Mesothelial cell of epicardium (in vitro differentiated cells): ENCODE measurements around the gene GJA3. TPM values are rescaled to one million over a fixed set of nuclear protein-coding genes. Genes with fewer than 3 reads are reported as not detected.
A peak's percentile ranks its signal among the peaks of the same experiment; 100 is the strongest.

Experiments
- DNase-seq, 2 experiments: peaks; one replicate each; pipeline ENCODE4 v3.0.0; 2021; ENCODE audit warnings: low spot score in 2 of 2; ENCODE audit not compliant: unreplicated experiment in 2 of 2
- H3K27ac Mint-ChIP-seq: 2 replicates; pipeline ENCODE4 v1.8.0; 2021; ENCODE audit warnings: mixed read lengths
- H3K27me3 Mint-ChIP-seq: 2 replicates; pipeline ENCODE4 v1.8.0; 2021; ENCODE audit warnings: low read depth, mixed read lengths
- H3K36me3 Mint-ChIP-seq: 2 replicates; pipeline ENCODE4 v1.8.0; 2021; ENCODE audit warnings: mixed read lengths
- H3K4me1 Mint-ChIP-seq: 2 replicates; pipeline ENCODE4 v1.8.0; 2021; ENCODE audit warnings: mixed read lengths
- H3K4me3 Mint-ChIP-seq: 2 replicates; pipeline ENCODE4 v1.8.0; 2021; ENCODE audit warnings: mild to moderate bottlenecking, moderate library complexity, mixed read lengths
- H3K9me3 Mint-ChIP-seq: 2 replicates; pipeline ENCODE4 v1.8.0; 2021; ENCODE audit warnings: mixed read lengths
- total RNA-seq: library from RNA; stranded (reverse); gene quantifications from 3 replicates; pipeline ENCODE4 v1.2.1, GENCODE V29; 2021
- TF ChIP-seq, protein P1 (sequence below): fragments of 200-600 bp; sonication (generic); IDR thresholded peaks from one replicate; pipeline ENCODE4 v1.5.0; 2021; ENCODE audit warnings: antibody characterized with exemption; ENCODE audit not compliant: unreplicated experiment

Gene GJA3
- total RNA-seq, 1 donor from 2014 or later = 5.3 TPM

DNA sequence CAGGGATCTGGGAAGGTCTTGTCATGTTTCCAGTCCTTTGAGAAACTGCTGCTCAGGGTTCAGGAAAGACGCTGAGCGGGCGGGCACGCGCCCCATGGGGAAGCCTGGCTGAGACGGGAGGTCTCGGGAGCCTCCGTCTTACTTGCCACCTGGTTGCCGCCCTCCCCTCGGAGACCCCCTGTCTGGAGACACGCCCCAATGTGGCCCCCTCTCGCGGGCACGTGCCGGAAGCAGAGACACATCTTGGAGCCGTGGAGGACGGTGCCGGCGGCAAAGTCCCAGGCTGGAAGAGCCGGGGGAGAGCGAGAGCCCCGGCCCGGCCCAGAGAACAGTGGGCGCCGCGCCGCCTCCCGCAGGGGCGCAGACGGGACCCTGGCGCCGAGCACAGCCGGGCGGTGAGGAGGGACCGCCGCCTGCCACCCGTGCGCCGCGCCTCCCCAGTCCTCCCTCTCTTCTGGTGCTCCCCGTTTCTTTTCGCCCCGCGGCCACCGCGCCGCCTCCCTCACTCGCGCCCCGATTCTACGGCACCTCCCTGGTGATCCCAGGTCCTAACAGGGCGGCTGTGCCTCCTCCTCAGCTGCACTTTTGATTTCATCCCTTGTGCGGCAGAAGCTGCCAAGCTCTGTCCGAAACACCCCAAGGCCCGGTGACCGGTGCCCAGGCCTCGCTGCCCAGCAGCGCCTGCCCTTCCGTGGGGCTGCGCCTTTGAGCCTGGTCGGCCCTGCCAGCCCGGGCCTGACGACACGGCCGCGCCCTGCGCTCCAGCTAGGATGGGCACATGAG is 16.4 kb upstream of the GJA3 start:
- Mint-ChIP-seq H3K36me3 (no peaks in the 10 kb centered on the region), H3K4me3 (no peak overlapping the region), H3K27ac (no peak overlapping the region), H3K9me3 (peaks cover 5% of the 10 kb centered on the region), H3K4me1 (peaks cover 39% of the 10 kb centered on the region), H3K27me3 (no peaks in the 10 kb centered on the region)
- no peak for DNase-seq
- TF ChIP-seq, protein P1, sequence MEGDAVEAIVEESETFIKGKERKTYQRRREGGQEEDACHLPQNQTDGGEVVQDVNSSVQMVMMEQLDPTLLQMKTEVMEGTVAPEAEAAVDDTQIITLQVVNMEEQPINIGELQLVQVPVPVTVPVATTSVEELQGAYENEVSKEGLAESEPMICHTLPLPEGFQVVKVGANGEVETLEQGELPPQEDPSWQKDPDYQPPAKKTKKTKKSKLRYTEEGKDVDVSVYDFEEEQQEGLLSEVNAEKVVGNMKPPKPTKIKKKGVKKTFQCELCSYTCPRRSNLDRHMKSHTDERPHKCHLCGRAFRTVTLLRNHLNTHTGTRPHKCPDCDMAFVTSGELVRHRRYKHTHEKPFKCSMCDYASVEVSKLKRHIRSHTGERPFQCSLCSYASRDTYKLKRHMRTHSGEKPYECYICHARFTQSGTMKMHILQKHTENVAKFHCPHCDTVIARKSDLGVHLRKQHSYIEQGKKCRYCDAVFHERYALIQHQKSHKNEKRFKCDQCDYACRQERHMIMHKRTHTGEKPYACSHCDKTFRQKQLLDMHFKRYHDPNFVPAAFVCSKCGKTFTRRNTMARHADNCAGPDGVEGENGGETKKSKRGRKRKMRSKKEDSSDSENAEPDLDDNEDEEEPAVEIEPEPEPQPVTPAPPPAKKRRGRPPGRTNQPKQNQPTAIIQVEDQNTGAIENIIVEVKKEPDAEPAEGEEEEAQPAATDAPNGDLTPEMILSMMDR = no peak

DNA sequence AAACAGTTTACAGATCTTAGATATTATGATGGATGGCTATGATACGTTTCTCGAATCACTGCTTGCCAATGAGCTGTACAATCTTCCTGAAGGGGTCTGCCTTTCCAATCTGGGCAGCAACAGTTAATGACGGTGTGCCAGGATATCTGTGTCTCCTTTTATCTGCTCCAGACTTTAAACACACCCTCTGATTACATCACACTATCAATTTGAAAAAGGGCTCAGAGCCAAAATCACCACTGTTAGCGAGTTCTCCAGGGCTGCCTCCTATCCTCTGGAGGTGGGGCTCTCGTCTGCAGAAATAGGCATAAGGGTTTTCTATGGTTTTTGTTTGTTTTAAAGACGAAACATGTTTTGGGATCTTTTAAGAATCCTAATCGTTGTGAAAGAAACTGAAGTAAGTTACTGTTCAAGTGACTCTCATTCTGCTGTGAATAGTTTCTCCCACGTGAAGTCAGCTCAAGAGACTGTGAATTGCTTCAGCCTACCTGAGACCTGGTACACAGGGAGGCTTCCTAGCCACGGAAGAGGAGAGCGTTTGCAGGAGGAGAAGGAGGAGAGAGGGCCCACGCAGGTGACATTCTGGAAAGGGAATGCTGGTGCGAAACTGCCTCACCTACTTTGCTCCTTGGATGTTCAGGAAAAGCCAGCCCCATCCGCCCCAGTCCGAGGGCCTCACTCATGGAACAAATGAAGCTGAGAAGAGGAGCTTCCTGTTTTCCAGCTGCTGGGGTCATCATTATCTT is 15.2 kb upstream of the GJA3 start:
- no peaks in the 10 kb centered on the region for H3K27me3 Mint-ChIP-seq
- H3K9me3 Mint-ChIP-seq = peaks cover 7% of the 10 kb centered on the region
- H3K4me1 Mint-ChIP-seq = peaks cover 42% of the 10 kb centered on the region
- peak overlapping the region; percentile 43 for H3K27ac Mint-ChIP-seq
- H3K36me3 Mint-ChIP-seq = no peaks in the 10 kb centered on the region
- TF ChIP-seq, protein P1 = no peak
- no peak overlapping the region for H3K4me3 Mint-ChIP-seq
- no peak for DNase-seq

DNA sequence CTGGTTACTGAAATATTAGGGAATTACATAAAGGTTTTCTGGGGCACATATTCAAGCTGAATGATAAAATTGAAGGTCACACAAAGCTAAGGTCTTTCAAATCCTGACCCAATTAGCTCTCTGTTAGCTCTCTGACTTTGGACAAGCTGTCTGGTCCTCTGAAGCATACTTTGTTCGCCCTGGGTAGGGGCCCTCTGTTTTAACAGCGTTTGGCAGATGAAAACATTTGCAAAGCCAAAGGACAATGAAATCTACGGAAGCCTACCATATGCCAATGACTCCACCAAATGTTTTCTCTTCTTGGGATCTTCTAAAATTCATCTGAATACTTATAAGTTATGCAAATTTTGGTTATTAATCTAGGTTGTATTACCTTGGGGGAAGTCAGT is 14.5 kb upstream of the GJA3 start:
- DNase-seq = no peak

DNA sequence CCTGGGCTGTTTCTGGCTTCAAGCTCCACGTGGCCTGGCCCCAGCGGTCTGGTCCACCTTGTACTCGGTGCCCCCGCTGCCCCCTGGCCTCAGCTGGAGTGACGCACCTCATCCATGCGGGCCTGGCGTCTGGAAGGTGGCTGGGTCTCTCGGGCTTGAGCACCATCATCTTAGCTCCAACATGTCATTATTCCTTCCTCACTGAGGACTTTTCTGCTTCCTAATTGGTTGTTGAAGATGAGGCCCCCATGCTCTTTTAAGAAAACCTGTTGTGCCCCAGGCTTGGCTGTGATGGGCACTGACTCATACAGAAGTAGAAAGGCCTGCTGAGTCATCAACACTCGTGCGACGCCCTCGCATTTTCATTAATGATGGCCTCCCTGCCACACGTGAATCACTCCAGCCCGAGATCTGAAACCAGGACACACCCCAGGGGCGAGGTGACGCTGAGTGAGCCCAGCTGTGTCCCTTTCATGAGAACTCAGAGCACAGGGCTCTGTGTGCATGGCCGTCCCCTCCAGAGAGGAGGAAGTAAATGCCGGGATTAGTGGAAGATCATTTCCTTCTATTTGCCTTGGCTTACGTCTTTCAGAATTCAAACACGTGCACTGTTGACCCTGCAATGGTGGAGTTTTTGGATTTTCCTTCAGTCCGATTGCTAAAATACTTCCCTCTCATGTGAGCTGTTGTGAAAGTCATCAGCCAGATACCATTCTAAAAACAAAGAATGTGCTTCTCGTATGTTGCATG is 14.0 kb upstream of the GJA3 start:
- no peak for DNase-seq
- Mint-ChIP-seq H3K36me3 (no peaks in the 10 kb centered on the region), H3K4me3 (no peak overlapping the region), H3K4me1 (peaks cover 45% of the 10 kb centered on the region), H3K27me3 (no peaks in the 10 kb centered on the region), H3K27ac (peak overlapping the region; percentile 75), H3K9me3 (peaks cover 7% of the 10 kb centered on the region)
- TF ChIP-seq, protein P1 = no peak

More for the DNA sequence above, 14.5 kb upstream of the GJA3 start:
- TF ChIP-seq, protein P1 = no peak
- Mint-ChIP-seq H3K27me3 (no peaks in the 10 kb centered on the region), H3K27ac (peak overlapping the region; percentile 75), H3K4me3 (no peak overlapping the region), H3K4me1 (peaks cover 45% of the 10 kb centered on the region), H3K9me3 (peaks cover 7% of the 10 kb centered on the region), H3K36me3 (no peaks in the 10 kb centered on the region)

DNA sequence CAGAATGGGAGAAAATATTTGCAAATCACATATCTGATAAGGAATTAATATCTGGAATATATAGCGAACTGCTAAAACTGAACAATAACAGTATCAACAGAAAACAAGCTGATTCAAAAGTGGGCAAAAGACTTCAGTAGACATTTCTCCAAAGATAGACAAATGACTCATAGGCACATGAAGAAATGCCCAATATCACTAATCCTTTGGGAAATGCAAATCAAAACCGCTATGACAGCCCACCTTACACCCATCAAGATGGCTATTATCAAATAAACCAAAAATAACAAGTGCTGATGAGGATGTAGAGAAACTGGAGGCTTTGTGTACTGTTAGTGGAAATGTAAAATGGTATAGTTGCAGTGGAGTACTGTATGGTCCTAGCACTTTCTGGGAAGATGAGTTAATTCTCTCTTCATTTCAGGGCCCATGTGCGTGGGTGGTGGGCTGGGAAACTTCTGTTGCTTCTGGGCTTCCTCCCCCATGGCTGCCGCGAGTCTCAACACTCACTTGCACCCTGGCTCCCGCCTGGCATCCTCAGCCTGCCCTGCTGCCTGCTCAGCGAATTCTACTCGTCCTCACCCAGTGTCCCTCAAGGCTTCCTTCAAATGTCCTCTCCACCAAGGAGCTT is 12.4 kb upstream of the GJA3 start:
- DNase-seq = no peak
- peaks cover 43% of the 10 kb centered on the region for H3K4me1 Mint-ChIP-seq
- H3K4me3 Mint-ChIP-seq = no peak overlapping the region
- H3K36me3 Mint-ChIP-seq = no peaks in the 10 kb centered on the region
- H3K27me3 Mint-ChIP-seq = no peaks in the 10 kb centered on the region
- TF ChIP-seq, protein P1 = no peak
- H3K27ac Mint-ChIP-seq = no peak overlapping the region
- peaks cover 7% of the 10 kb centered on the region for H3K9me3 Mint-ChIP-seq
